Fibroblast of the conjunctiva (primary cell): ENCODE data around the gene SMPD2.

ENCODE experiments used
- DNase-seq: peaks from one replicate; pipeline ENCODE4 v3.0.0-alpha.2; 2010; ENCODE audit warnings: low read depth

The SMPD2 gene

GRCh38 chr6:109485266-109485935 lies 44.9 kb downstream of the SMPD2 start:
- no peak for DNase-seq

- DNase-seq, result no peak
These were observed 45.5 kb downstream of the SMPD2 start for GRCh38 chr6:109486068-109486467.

- no peak for DNase-seq
These were observed 47.5 kb downstream of the SMPD2 start for GRCh38 chr6:109488001-109488400.

- DNase-seq, result no peak
These were observed 50.2 kb downstream of the SMPD2 start for GRCh38 chr6:109490713-109491112.

GRCh38 chr6:109491207-109491938 lies 50.8 kb downstream of the SMPD2 start:
- DNase-seq, result no peak
